NCI-H1930 (cell line): Measurements from ENCODE around the gene TCAP.

Experiments used
- DNase-seq, 2 experiments: peaks; one replicate each; lab custom pipeline; 2025; lab: John Stamatoyannopoulos, UW

Gene TCAP

GRCh38 chr17:39667262-39667944 is 2.3 kb downstream of the TCAP start:
- no peak for DNase-seq

GRCh38 chr17:39667945-39668924 is 3.1 kb downstream of the TCAP start, which contains the start of gene PNMT:
PNMT (plus strand) TSS chr17:39668453; CDS start chr17:39668476, 23 bp downstream.
- peak; percentile 61 to 75 for DNase-seq

GRCh38 chr17:39669897-39670735 is 5.0 kb downstream of the TCAP start:
- DNase-seq = no peak

- no peak for DNase-seq
These were observed 5.6 kb downstream of the TCAP start for GRCh38 chr17:39670746-39671145.

- DNase-seq = peak; percentile 4 to 16
These were observed 6.7 kb downstream of the TCAP start for GRCh38 chr17:39671651-39672521.

- DNase-seq = no peak
These were observed 7.6 kb downstream of the TCAP start for GRCh38 chr17:39672522-39673334.

- DNase-seq = no peak
These were observed 8.4 kb downstream of the TCAP start for GRCh38 chr17:39673335-39674081.

GRCh38 chr17:39674179-39674578 is 9.0 kb downstream of the TCAP start:
- DNase-seq = no peak

GRCh38 chr17:39674702-39675389 is 9.7 kb downstream of the TCAP start:
- no peak for DNase-seq

- no peak for DNase-seq
These were observed 10.4 kb downstream of the TCAP start for GRCh38 chr17:39675390-39676082.

GRCh38 chr17:39676198-39676819 is 11.2 kb downstream of the TCAP start:
- DNase-seq = no peak

GRCh38 chr17:39677072-39677471 is 11.9 kb downstream of the TCAP start:
- no peak for DNase-seq

- DNase-seq = no peak
These were observed 12.6 kb downstream of the TCAP start for GRCh38 chr17:39677542-39678339.

- no peak for DNase-seq
These were observed 13.4 kb downstream of the TCAP start for GRCh38 chr17:39678340-39679116.

GRCh38 chr17:39679521-39680192 is 14.5 kb downstream of the TCAP start:
- no peak for DNase-seq
